Keratinocyte (primary cell): ENCODE measurements around the gene KLK7.

Experiments
- CTCF ChIP-seq, 3 experiments: IDR thresholded peaks in 1 of 3; conservative IDR thresholded peaks in 1 of 3; optimal IDR thresholded peaks in 1 of 3; 2 replicates in 2 of 3; 3 replicates in 1 of 3; pipeline versions ENCODE3 to v1.5.1; 2011; ENCODE audit warnings: low read length in 3 of 3, mild to moderate bottlenecking in 3 of 3, moderate library complexity in 2 of 3, control low read depth in 1 of 3, inconsistent platforms in 1 of 3; ENCODE audit not compliant: insufficient read depth in 2 of 3; ENCODE audit errors: extremely low read depth in 1 of 3
- EZH2 ChIP-seq: IDR thresholded peaks from one replicate; pipeline ENCODE4 v1.6.1; 2012; ENCODE audit warnings: inconsistent platforms, mild to moderate bottlenecking, low read length, moderate library complexity

GRCh38 chr19:50944795-50945194 is 38.9 kb downstream of the KLK7 start:
- TF ChIP-seq EZH2 (no peak), CTCF (optimal IDR thresholded peaks at IDR 0.05 in 1 of 3, IDR thresholded peaks at IDR 0.05 in 1 of 3, conservative IDR thresholded peaks at IDR 0.05 in 1 of 3; ENCODE audit: extremely low read depth in 1 of 3, insufficient read depth in 2 of 3, low read length in 3 of 3) (no peak)
